ENCODE data around the gene MAFF. TPM values are rescaled to one million over a fixed set of nuclear protein-coding genes. Genes with fewer than 3 reads are reported as not detected.
A peak's percentile ranks its signal among the peaks of the same experiment; 100 is the strongest.

The MAFF gene
- total RNA-seq, 2 experiments from 2014 or later: 2.7 to 2.8 TPM

DNA sequence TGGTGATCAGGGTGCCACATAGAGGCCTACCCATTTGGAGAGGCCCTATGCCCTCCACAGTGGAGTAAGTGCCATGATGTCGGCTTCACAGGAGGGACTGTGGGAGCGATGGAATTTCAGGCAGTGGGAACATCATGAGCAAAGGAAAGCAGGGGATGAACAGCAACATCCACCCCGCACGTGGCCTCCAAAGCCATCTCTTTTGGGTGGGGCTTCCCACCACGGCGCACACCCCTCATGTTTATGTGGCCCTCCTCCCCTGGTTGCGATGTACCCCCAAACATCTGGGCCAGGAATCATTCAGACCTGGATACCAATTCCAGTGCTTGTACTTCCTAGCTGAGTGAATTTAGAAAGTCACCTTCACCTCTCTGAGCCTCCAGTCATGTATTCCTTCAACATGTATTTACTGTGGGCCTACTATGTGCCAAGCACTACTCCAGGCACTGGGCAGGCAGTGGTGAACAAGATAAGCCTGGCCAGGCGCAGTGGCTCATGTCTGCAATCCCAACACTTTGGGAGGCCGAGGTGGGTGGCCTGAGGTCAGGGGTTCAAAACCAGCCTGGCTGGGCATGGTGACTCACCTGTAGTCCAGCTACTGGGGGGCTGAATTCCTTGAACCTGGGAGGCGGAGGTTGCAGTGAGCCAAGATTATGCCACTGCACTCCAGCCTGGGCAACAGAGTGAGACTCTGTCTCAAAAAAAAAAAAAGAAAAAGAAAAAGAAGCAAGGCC lies 1.8 kb upstream of the MAFF start:
- Mint-ChIP-seq H3K4me3 (no peak overlapping the region), H3K27ac (no peak overlapping the region), H3K27me3 (ENCODE audit: low read depth) (no peaks in the 10 kb centered on the region), H3K36me3 (ENCODE audit: low read depth) (no peaks in the 10 kb centered on the region), H3K9me3 (no peaks in the 10 kb centered on the region), H3K4me1 (ENCODE audit: low read depth) (peaks cover 28% of the 10 kb centered on the region)
- intact Hi-C loops (cut with micrococcal nuclease): loop anchor here (10.0 kb wide), 1 partner anchor 555 kb away; the partner anchor contains the start of gene SUN2
- CTCF ChIA-PET: no interaction called here
- DNase-seq: no peak

DNA sequence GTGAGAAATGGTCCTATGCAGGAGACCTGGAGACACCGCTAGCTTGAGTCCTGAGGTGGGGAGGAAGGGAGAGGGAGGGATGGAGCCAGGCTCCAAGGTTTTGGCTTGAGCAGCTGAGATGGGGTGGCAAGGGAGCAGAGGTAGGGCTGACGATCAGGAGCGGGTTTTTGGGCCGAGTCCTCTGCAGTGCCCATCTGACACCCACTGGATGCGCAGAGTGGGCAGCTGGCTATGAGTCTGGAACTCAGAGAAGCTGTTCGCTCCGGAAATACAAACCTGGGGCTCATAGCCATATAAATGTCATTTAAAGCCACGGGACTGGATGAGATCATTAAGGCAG lies 453 bp upstream of the MAFF start:
- no peaks in the 10 kb centered on the region for H3K9me3 Mint-ChIP-seq
- H3K36me3 Mint-ChIP-seq (ENCODE audit: low read depth): no peaks in the 10 kb centered on the region
- CTCF ChIA-PET: interaction anchor here (0.7 to 1.6 kb wide), 4 partner anchors 8 to 149 kb away, joined by 3 to 7 read pairs (median 4); no protein-coding TSS in a partner anchor
- peak overlapping the region; percentile 58 for H3K4me3 Mint-ChIP-seq
- no peaks in the 10 kb centered on the region for H3K27me3 Mint-ChIP-seq (ENCODE audit: low read depth)
- intact Hi-C loops (cut with micrococcal nuclease): loop anchor here (1.0 to 10.0 kb wide), 2 partner anchors 20 to 553 kb away; partner anchors contain the start of genes PLA2G6 and SUN2
- H3K27ac Mint-ChIP-seq: peak overlapping the region; percentile 74
- DNase-seq: no peak
- H3K4me1 Mint-ChIP-seq (ENCODE audit: low read depth): peaks cover 28% of the 10 kb centered on the region

DNA sequence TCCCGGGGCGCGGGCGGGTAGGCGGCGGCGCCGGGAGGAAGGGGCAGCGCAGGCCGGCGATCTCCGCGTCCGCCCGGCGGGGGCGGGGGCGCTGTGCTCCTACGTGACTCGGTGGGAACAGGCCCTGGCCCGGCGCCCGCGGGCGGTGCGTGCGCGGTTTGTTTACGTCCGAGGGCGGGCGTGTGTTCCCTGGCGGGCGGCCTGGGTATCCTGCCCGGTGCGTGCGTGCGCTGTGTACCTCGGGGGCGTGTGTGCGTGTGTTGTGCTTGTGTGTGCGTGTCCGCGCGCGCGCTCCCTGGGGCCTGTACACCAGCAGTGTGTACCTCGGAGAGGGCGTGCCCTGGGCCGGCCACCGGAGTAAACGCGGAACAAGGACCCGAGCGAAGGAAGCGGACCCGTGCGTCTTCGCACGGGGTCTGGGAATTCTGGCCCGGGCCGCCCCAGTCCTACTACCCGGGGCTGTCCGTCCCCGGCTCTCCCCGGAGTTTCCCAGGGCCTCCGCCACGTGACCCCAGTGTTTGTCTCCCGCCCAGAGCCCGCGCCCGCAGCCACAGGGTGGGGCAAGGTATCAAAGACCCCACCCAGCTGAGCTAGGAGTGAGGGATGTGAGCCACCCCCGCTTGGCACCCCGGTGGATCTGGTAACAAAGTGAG lies 769 bp downstream of the MAFF start:
- intact Hi-C loops (cut with micrococcal nuclease): loop anchor here (10.0 kb wide), 1 partner anchor 552 kb away; the partner anchor contains the start of gene SUN2
- DNase-seq: peak; percentile 60
- H3K27ac Mint-ChIP-seq: no peak overlapping the region
- peaks cover 28% of the 10 kb centered on the region for H3K4me1 Mint-ChIP-seq (ENCODE audit: low read depth)
- H3K9me3 Mint-ChIP-seq: no peaks in the 10 kb centered on the region
- H3K4me3 Mint-ChIP-seq: peak overlapping the region; percentile 79
- H3K27me3 Mint-ChIP-seq (ENCODE audit: low read depth): no peaks in the 10 kb centered on the region
- CTCF ChIA-PET: interaction anchor here (0.6 to 1.1 kb wide), 3 partner anchors 10 to 368 kb away, joined by 3 read pairs; partner anchors contain the start of gene DMC1
- H3K36me3 Mint-ChIP-seq (ENCODE audit: low read depth): no peaks in the 10 kb centered on the region

DNA sequence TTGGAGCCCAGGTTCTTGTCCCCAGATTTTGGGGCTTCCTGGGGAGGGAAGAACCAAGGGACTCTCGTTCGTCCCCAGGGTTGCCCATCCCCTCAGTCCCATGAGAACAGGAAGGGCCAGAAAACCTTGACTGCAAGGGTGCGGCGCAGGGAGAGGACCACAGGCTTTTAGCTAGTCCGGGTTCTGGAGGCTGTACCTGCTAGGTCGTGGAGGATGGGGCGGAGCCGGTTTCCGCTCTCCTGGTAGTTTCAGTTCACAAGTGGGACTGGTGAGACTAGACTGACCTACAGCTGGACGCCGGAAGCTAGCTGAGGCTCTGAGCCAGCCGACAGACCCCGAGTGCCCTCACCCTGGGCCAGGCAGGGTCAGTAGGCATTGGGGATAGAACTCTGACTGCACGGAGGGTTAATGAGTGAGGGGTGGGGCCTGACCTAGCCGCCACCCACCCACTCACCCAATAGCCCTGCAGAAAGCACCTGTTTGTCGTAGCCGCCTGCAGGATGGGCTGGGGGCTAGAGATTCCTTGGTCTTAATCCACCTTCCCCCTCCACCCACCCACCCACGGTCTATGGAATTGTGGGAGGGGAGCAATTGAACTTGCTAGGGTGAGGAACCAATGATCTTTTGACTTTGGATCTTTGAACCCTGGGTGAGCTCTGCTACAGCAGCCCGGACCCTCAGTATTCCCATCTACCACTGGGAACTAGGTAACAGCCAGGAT lies 1.5 kb downstream of the MAFF start:
- Mint-ChIP-seq H3K36me3 (ENCODE audit: low read depth) (no peaks in the 10 kb centered on the region), H3K27me3 (ENCODE audit: low read depth) (no peaks in the 10 kb centered on the region), H3K4me3 (peak overlapping the region; percentile 79), H3K27ac (no peak overlapping the region), H3K4me1 (ENCODE audit: low read depth) (peaks cover 28% of the 10 kb centered on the region), H3K9me3 (no peaks in the 10 kb centered on the region)
- intact Hi-C loops (cut with micrococcal nuclease): loop anchor here (10.0 kb wide), 1 partner anchor 552 kb away; the partner anchor contains the start of gene SUN2
- peak; percentile 47 for DNase-seq
- CTCF ChIA-PET: interaction anchor here (0.9 to 1.4 kb wide), 3 partner anchors 11 to 367 kb away, joined by 3 to 4 read pairs (median 3); partner anchors contain the start of gene DMC1

DNA sequence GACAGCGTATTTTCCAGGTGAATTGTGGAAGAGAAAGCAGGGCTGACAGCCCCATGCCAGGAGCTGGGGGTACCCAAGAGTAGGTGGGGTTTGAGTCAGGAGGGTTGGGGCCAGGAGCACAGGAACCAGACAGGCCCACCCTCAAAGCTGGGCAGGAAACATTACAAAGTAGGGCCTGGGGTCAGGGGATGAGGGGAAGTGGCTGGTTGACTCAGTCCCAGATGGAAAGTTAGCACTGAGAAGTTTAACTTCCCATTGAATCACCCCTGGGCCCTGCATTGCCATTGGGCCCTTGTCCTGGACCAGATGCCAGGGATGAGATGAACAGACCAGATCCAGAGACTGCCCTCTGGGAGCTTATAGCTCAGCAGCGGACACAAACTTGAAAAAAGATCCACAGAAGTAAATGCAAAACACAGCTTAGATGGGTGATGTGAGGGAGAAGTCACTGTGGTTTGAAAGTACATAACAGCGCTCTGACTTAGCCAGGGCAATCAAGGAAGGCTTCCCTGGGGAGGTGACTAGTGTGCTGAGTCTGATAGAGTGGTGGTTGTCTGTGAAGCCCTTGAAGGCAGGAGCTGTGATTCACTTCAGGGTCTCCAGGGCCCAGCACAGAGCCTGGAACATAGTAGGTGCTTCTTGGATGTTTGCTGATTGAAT lies 2.2 kb downstream of the MAFF start:
- Mint-ChIP-seq H3K36me3 (ENCODE audit: low read depth) (no peaks in the 10 kb centered on the region), H3K9me3 (no peaks in the 10 kb centered on the region), H3K27ac (peak overlapping the region; percentile 61), H3K4me1 (ENCODE audit: low read depth) (peaks cover 28% of the 10 kb centered on the region), H3K27me3 (ENCODE audit: low read depth) (no peaks in the 10 kb centered on the region), H3K4me3 (peak overlapping the region; percentile 15)
- no peak for DNase-seq
- intact Hi-C loops (cut with micrococcal nuclease): loop anchor here (10.0 kb wide), 1 partner anchor 551 kb away; the partner anchor contains the start of gene SUN2
- CTCF ChIA-PET: interaction anchor here (1.1 to 1.4 kb wide), 2 partner anchors 25 to 152 kb away, joined by 3 to 4 read pairs; no protein-coding TSS in a partner anchor

DNA sequence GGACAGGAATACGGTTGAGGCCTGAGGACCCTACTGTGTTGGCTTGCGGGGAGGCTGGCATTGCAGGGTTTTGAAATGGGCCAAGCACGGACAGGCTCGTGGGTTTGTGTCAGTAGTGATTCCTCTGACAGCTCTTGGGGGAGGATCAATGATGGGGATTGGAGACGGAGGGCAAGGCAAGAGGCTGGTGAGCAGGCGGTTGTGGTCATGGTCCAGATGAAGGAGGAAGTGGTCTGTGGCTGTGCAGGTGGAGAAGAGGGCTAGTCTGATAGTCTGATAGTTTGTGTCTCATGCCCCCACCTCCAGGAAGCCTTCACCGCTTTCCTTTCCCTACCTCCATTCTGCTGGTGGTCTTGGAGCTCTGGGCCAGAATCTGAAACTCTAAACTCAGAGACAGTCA lies 3.0 kb downstream of the MAFF start:
- intact Hi-C loops (cut with micrococcal nuclease): loop anchor here (10.0 kb wide), 1 partner anchor 550 kb away; the partner anchor contains the start of gene SUN2
- H3K4me1 Mint-ChIP-seq (ENCODE audit: low read depth): peaks cover 28% of the 10 kb centered on the region
- DNase-seq: no peak
- H3K36me3 Mint-ChIP-seq (ENCODE audit: low read depth): no peaks in the 10 kb centered on the region
- CTCF ChIA-PET: interaction anchor here (1.1 to 1.4 kb wide), 2 partner anchors 24 to 152 kb away, joined by 3 to 4 read pairs; no protein-coding TSS in a partner anchor
- no peaks in the 10 kb centered on the region for H3K27me3 Mint-ChIP-seq (ENCODE audit: low read depth)
- no peak overlapping the region for H3K27ac Mint-ChIP-seq
- H3K9me3 Mint-ChIP-seq: no peaks in the 10 kb centered on the region
- no peak overlapping the region for H3K4me3 Mint-ChIP-seq

DNA sequence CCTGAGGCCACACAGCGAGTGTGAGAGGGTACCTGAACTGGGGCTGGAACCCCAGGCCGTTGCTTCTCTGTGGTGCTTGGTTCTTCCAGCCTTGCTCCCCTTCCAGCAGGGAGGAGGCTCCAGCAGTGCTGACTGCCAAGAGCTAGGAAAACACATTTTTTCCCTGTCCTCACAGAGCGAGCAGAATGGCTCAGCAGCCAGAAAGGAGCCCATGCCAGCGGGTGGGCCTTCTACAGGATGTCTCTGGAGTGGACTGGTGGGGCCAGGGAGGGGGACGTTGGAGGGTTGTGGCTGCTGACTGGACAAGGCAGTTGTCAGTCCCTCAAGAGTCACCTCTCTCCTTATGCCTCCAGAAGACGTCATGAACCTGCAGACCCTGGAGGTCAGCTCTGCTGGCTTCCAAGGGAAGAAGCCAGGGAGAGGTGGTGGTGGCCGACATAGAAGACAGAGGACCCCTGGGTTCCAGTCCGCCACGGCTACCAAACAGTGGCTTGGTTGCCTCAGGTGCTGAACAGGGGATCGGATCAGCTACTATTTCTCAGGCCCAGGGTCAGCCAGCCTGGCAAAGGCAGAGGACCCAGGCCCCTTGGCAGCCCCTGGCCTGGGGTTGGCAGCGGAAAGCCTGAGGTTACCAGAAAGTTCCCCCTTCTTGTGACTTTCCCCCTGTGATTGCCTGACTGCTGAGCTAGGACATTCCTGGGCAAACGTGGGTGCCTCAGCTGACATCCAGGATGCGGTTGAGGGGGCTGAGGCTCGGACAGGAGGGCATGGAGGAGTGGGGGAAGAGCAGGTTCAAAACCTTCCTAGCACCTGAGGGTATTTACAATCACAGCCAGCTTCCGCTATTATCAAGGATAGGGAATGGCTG lies 3.7 kb downstream of the MAFF start:
- DNase-seq: no peak
- H3K27ac Mint-ChIP-seq: no peak overlapping the region
- H3K27me3 Mint-ChIP-seq (ENCODE audit: low read depth): no peaks in the 10 kb centered on the region
- peaks cover 31% of the 10 kb centered on the region for H3K4me1 Mint-ChIP-seq (ENCODE audit: low read depth)
- intact Hi-C loops (cut with micrococcal nuclease): loop anchor here (10.0 kb wide), 1 partner anchor 549 kb away; the partner anchor contains the start of gene SUN2
- no peaks in the 10 kb centered on the region for H3K9me3 Mint-ChIP-seq
- CTCF ChIA-PET: no interaction called here
- no peaks in the 10 kb centered on the region for H3K36me3 Mint-ChIP-seq (ENCODE audit: low read depth)
- no peak overlapping the region for H3K4me3 Mint-ChIP-seq

DNA sequence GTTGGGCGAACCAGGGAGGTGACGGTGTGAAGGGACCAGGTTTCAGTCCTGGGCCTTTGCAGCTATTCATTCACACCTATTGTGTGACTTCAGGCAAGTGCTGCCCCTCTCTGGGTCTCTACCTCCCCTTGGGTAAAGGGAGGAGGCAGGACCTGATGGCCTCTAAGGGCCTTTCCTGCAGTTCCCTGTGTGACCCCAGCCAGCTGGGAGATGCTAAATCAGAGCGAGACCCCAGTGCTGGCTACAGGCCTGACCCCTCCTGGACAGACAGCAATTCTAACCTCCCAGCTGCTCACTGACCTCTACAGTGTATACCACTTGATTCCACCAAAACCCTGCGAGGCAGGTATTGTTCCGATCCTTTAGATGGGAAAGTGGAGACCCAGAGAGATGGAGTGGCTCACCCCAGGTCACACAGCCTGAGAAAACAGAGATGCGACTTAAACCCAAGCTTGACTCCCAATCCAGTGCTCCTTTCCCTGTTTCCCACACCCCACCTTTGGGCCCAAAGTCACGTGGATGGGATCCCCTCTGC lies 6.2 kb downstream of the MAFF start:
- Mint-ChIP-seq H3K4me1 (ENCODE audit: low read depth) (peaks cover 19% of the 10 kb centered on the region), H3K4me3 (no peak overlapping the region), H3K27ac (no peak overlapping the region), H3K9me3 (no peaks in the 10 kb centered on the region), H3K36me3 (ENCODE audit: low read depth) (no peaks in the 10 kb centered on the region), H3K27me3 (ENCODE audit: low read depth) (no peaks in the 10 kb centered on the region)
- CTCF ChIA-PET: no interaction called here
- no peak for DNase-seq
- intact Hi-C loops (cut with micrococcal nuclease): loop anchor here (10.0 kb wide), 1 partner anchor 547 kb away; the partner anchor contains the start of gene SUN2

DNA sequence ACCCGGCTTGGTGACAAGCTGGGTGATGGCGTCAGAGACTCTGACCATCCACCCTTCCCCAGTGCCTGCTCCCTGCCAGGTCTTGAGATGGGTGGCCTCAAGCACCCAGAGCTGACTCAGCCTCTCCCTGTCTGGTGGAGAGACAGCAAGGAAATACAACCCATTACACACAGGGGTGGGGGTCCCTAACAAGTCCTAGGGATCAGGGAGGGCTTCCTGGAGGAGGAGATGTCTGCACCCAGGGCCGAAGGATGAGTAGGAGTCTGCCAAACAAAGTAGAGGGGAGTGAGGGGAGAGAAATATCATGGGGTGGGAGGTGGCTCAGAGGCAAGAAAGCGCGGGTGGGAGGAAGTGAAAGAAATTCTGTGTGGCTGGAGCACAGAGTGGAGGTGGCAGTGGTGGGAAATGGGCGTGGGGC lies 6.8 kb downstream of the MAFF start:
- intact Hi-C loops (cut with micrococcal nuclease): loop anchor here (10.0 kb wide), 1 partner anchor 546 kb away; the partner anchor contains the start of gene SUN2
- no peak overlapping the region for H3K27ac Mint-ChIP-seq
- H3K4me1 Mint-ChIP-seq (ENCODE audit: low read depth): peaks cover 19% of the 10 kb centered on the region
- no peaks in the 10 kb centered on the region for H3K36me3 Mint-ChIP-seq (ENCODE audit: low read depth)
- H3K9me3 Mint-ChIP-seq: no peaks in the 10 kb centered on the region
- CTCF ChIA-PET: no interaction called here
- no peak overlapping the region for H3K4me3 Mint-ChIP-seq
- no peak for DNase-seq
- no peaks in the 10 kb centered on the region for H3K27me3 Mint-ChIP-seq (ENCODE audit: low read depth)

DNA sequence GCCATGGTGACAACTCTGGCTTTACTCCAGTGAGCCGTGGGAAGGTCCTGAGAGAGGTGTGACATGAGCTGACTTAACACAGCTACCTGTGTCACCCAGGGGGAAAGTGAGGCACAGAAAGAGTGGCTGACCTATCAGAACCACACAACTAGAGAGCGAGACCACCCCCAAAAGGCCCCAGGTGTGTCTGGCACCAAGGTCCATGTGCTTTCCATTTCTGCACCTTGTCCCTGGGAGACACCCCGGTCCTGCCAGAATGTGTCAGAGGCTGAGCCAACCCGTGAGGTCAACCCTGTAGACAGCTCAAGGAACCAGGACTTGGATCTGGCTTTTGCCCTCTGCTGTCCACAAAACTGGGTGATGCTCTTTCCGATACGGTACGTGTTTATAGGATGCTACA lies 9.8 kb downstream of the MAFF start:
- no peaks in the 10 kb centered on the region for H3K36me3 Mint-ChIP-seq (ENCODE audit: low read depth)

DNA sequence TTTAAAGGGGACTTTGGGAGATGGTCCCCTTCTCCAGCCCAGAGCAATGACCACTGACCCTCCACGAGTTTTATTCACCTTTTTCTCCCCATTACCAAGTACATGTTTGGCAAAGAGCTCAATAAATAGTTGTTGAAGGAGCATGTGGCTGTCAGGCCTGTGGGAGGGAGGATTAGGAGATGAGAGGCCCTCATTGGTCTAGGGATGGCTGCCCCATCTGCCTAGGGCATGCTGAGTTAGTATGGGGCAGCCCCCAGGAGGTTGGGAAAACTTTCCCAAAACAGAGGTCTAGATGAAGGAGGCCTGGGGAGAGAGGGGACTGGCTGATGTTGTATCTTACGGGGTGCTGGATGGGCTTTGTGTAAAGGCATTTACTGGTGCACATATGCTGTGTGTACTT lies 10.6 kb downstream of the MAFF start:
- H3K4me1 Mint-ChIP-seq (ENCODE audit: low read depth): peaks cover 16% of the 10 kb centered on the region
- no peaks in the 10 kb centered on the region for H3K36me3 Mint-ChIP-seq (ENCODE audit: low read depth)
- CTCF ChIA-PET: no interaction called here
- no peak overlapping the region for H3K27ac Mint-ChIP-seq
- H3K9me3 Mint-ChIP-seq: no peaks in the 10 kb centered on the region
- H3K27me3 Mint-ChIP-seq (ENCODE audit: low read depth): no peaks in the 10 kb centered on the region
- H3K4me3 Mint-ChIP-seq: no peak overlapping the region
- intact Hi-C loops (cut with micrococcal nuclease): no loop called here
- no peak for DNase-seq

More for the DNA sequence above, 9.8 kb downstream of the MAFF start:
- intact Hi-C loops (cut with micrococcal nuclease): no loop called here
- CTCF ChIA-PET: no interaction called here
- Mint-ChIP-seq H3K27ac (no peak overlapping the region), H3K4me3 (no peak overlapping the region), H3K9me3 (no peaks in the 10 kb centered on the region), H3K4me1 (ENCODE audit: low read depth) (peaks cover 16% of the 10 kb centered on the region), H3K27me3 (ENCODE audit: low read depth) (no peaks in the 10 kb centered on the region)
- DNase-seq: no peak
